ENCODE results near the gene SLC2A5.
"Not testable (repeated sequence)": the region's sequence is repeated elsewhere in the genome, so short reads cannot be mapped to it uniquely, and the experiment has no call there.

Gene SLC2A5, protein sequence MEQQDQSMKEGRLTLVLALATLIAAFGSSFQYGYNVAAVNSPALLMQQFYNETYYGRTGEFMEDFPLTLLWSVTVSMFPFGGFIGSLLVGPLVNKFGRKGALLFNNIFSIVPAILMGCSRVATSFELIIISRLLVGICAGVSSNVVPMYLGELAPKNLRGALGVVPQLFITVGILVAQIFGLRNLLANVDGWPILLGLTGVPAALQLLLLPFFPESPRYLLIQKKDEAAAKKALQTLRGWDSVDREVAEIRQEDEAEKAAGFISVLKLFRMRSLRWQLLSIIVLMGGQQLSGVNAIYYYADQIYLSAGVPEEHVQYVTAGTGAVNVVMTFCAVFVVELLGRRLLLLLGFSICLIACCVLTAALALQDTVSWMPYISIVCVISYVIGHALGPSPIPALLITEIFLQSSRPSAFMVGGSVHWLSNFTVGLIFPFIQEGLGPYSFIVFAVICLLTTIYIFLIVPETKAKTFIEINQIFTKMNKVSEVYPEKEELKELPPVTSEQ

DNA sequence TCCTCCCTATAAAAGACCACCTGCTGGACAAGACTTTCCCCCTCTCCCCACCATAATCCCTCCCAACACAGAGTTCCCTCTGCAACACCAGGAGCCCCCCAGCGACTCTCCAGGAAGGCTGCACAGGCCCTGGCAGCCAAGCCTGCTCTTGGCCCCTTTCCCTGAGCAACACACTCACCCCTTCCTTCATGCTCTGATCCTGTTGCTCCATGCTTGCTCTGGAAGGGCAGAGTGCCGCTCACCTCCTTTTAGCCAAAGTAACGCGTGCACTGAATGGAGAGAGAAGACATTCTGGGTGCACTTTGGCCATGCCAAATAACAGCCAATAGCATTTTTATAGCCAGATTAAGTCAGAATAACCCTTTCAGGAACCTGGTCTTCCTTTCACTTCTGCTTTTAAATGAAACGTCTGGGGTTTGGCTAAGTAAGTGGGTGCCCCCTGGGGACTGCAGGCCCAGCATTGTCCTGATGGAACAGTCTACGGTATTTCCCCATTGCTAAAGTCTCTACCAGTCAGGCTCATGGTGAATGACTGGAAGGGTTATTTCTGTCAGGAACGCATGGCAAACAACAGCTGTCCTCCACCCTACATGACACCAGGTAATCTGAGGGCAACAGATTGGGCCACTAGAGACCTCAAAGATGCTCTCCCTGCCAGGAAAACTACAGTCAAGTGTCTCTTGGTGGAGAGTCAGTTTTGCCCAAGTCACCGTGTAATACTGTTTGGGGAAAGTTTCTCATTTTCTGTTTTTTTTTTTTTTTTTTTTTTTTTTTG lies at the start of gene SLC2A5:
SLC2A5 (minus strand) TSS at position 310 of the 775 bp plus-strand sequence; CDS start at position 211, 99 bp downstream.
- DNase-seq (ENCODE audit: low read depth in 1 of 2, low spot score in 1 of 2), result no peak

DNA sequence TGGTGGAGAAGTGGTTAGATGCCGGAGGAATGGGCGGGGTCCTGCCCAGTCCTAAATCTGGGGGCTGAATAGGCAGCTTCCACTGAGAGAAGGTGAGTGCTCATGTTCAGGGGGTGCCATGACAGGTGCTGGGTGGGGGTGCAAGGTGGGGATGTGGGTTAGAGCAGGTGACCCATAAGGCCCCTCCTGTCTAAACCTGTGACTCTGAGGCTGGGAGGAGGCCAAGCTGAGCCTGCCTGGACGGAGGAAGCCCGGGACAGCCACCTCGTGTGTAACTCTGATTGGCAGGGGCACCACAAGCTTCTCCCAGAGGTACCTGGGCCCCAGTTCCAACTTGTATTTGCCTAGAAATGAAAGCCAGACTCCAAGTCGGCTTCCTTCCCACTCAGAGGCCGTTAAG lies 48.8 kb upstream of the SLC2A5 start:
- DNase-seq (ENCODE audit: low read depth in 1 of 2, low spot score in 1 of 2), result no peak

DNA sequence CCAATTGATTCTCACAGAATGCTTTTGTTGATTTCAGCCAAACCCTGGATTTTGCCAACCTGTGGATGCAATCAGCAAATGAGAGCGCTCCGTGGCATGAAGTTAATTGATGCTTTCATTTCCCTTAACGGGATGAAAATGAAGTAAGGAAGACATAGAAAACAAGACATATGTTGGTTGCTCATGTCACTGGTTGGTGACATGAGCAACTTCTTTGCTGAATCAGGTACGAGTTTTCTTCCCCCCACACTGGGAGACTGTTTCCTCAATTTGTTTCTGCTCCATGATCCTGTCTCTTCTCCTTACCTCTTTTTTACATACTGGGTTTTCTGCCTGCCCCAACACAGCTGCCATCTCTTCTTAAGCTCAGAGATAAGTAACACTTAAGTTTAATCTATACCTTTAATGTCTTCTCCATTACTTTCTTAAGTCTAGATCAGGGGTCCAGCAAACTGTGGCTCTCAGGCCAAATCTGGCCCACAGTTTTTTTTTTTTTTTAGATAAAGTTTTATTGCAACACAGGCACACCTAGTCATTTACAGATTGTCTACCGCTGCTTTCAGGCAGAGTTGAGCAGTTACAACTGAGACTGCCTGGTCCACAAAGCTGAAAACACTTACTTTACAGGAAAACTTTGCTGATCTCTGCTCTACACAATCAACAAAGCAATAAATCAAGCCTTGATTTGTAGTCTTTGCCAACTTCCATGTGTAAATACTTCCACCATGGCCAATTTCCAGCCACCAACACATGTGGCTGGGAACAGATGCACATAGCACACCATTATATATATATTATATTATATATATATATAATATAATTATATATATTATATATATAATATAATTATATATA lies 46.1 kb upstream of the SLC2A5 start:
- DNase-seq (ENCODE audit: low read depth in 1 of 2, low spot score in 1 of 2), result no peak

DNA sequence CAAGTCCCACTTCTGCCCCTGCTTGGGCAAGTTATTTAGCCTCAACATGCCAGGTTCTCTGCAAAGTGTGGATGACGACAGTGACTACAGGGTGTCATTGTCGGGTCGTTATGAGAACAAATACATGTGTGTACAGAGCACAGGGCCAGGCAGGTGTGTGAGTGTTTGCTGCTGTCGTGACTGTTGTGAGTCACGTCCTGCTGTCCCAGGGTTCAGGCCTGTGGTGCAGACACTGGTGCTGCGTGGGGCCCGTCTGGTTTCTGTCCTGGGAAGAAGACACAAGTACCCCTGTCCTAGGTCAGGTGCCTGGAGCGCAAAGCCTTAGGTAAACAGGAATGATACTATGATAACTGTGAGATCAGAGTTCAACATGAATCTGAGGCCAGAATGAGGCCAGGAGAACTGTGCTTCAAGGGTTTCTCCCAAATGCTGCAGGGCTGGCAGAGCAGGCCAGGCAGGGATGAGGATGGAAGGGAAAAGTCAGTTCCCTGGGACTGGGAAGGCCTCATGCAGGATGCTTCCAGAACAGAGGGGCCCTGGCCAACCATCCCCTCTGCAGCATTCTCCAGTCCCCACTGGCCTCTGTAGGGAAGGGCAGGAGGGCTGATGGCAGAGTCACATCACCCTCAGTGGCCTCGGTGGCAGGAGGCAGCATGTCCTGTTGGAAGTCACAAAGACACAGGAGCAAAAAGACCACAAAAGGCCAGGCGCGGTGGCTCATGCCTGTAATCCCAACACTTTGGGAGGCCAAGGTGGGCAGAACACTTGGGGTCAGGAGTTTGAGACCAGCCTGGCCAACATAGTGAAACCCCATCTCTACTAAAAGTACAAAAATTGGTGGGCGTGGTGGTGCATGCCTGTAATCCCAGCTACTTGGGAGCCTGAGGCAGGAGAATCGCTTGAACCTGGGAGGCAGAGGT lies 43.8 kb upstream of the SLC2A5 start:
- DNase-seq (ENCODE audit: low read depth in 1 of 2, low spot score in 1 of 2), result no peak

DNA sequence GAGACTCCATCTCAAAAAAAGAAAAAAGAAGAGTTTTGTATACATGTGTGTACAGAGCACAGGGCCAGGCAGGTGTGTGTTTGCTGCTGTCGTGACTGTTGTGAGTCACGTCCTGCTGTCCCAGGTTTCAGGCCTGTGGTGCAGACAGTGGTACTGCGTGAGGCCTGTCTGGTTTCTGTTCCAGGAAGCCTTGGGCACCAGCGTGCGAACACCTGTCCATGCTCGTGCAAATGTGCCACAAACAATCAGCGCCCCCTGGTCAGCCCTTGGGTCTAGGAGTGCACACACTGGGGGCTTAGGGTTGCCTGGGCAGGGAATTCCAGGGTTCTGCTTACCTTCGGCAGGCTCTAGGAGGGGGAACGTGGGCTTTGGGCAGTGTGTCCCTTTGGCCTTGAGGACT lies 42.5 kb upstream of the SLC2A5 start:
- no peak for DNase-seq (ENCODE audit: low read depth in 1 of 2, low spot score in 1 of 2)

DNA sequence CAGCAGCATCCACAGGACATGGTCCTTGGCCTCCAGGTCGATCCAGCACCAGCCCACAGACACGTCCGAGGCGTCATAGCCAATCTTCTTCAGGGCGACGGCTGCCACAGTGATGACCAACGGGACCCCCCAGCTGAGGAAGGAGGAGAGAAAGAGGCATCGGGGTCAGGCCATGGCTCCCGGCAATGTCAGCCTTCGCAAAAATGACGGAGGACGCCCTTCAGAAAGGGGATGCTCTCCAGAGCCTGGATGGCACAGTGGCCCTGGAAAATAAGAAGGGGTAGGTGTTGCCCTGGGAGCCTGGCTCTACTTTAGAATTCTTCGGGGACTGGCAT lies 41.9 kb upstream of the SLC2A5 start:
- no peak for DNase-seq (ENCODE audit: low read depth in 1 of 2, low spot score in 1 of 2)

DNA sequence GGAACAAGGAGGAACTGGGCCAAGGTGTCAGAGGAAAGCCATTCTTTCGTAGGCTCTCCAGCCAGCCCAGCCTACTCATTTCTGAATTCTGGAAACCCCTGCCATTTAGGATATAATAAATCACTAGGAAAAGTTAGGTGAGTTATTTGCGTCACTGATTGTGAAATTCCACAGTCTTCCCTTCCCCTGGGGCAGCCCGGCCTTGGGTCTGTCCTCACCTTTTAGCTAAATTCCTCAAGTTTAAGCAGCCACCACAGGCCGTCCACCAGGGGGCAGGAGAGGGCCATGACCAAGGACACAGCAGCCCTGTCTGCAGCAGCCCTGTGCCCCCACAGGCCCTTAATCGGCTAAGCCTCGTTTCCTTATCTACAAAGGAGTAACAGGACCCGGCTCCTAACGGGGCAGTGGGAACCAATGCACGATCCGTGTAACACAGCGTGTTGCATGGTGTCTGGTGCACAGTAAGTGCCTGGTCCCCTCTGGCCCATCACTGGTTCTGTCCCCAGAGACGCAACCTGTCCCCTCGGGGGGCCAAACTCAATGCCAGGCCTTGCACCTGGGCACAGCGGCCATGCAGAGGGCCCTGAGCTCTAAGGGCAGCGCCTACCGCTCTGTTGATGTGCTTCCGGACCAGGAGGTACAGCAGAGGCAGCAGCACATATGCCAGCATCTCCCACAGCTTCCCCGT lies 41.4 kb upstream of the SLC2A5 start:
- DNase-seq (ENCODE audit: low read depth in 1 of 2, low spot score in 1 of 2), result peak; percentile 78 to 81

DNA sequence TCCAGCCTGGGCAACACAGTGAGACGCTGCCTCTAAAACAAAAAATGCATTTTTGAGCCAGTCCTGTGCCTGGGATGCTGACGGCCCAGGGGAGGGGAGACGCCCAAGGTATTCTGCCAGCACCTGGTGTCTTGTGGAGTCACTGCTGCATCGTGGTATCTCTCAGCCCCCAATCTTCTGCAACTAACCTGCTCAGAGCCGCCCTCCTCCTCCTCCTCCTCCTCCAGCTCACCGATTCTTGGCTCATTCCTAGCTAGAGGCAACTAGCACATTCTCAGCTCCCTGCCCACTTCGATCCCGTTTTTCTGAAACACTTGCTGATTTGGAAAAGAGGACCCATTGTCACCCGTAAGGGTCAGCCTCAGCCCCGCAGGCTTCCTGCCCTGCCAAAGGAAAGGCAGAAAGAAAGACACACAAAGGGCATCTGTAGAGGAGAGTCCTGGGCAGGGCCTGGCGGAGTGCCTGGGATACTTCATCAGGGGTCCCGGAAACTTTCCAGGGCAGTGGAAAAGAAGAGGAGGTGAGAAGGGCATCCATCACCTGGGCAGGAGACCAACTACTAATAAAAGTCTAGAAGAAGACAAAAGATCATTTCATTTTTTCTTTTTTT lies 38.7 kb upstream of the SLC2A5 start:
- DNase-seq (ENCODE audit: low read depth in 1 of 2, low spot score in 1 of 2), result no peak

DNA sequence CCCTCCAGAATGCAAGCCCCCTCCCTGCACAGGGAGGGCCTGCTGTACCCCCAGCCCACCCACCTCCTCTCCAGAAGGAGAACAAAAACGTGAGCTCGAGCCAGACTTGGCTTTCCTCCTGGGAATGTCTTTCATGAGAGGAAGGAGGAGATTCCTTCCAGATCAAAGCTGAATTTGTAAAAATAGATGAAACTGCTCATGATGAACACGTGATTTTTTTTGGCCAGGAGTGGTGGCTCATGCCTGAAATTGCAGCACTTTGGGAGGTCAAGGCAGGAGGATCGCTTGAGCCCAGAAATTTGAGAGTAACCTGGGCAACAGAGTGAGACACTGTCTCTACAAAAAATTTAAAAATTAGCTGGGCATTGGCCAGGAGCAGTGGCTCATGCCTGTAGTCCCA lies 37.7 kb upstream of the SLC2A5 start:
- no peak for DNase-seq (ENCODE audit: low read depth in 1 of 2, low spot score in 1 of 2)

DNA sequence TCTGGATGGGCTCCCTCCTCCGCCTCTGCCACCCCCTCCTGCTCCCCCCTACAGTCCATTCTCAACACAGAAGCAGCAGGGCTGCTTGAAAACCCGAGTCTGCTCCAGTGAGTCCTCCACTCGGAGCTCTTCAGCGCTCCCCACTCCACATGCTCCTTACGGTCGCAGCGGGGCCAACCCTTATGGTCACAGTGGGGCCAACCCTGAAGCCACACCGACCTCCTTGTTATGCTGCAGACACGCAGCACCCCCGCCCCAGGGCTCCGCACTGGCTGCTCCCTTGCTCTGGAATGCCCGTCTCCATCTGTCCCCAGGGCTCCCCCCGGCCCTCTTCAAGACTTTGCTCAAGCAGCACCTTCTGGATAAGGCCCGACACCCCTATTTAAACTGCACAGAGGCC lies 36.9 kb upstream of the SLC2A5 start:
- no peak for DNase-seq (ENCODE audit: low read depth in 1 of 2, low spot score in 1 of 2)

DNA sequence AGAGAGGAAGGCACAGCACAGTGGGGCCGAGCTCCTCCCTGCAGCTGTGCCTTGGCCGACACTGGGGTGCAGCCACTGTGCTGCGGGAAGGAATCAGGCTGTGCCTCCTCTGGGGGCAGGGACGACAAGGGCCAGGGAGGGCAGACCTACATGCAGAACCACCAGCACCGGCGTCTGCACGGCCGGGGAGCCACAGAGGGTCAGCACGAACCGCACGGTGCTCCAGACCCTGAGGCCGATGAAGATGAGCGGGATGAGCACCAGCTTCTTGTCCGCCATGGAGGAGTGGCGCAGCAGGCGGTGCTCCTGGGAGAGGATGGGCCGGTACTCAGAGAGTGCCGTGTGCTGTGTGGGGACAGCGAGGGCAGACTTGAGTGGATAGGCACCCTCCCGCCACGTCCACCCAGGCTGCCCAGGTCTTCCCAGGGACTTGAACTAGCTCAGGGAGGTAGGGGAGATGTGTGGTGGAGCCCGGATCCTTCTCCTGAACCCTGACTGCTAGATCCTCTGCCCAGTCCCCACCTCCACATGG lies 36.0 kb upstream of the SLC2A5 start:
- no peak for DNase-seq (ENCODE audit: low read depth in 1 of 2, low spot score in 1 of 2)

DNA sequence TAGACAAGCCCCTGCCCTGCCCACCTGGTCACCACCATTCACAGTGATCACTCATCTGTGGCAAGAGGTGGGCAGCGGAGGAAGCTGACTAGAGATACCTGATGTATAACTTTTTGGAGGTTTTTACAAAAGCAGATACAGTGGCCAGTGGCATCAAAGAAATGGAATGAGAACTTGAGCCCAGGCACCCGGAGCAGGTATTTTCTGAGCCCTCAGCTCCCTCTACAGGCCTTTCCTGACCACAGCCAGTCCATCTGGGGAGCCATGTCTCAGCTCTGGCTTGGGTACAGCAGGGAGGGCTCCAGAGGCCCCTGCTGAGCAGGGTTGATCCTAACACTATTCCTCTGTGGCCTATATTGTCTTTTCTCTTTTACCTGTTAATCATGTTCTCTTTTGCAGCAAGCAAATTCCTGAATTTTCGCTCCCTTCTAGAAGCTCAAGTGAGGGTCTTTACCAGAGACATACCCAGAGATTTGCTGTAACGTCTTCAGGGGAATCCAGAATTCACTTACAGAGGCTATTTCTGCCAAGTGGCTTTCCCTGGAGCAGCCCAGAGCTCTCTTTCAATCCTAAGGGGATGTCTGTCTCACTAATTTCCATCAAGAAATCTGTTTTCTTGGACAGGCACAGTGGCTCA lies 32.2 kb upstream of the SLC2A5 start:
- no peak for DNase-seq (ENCODE audit: low read depth in 1 of 2, low spot score in 1 of 2)

DNA sequence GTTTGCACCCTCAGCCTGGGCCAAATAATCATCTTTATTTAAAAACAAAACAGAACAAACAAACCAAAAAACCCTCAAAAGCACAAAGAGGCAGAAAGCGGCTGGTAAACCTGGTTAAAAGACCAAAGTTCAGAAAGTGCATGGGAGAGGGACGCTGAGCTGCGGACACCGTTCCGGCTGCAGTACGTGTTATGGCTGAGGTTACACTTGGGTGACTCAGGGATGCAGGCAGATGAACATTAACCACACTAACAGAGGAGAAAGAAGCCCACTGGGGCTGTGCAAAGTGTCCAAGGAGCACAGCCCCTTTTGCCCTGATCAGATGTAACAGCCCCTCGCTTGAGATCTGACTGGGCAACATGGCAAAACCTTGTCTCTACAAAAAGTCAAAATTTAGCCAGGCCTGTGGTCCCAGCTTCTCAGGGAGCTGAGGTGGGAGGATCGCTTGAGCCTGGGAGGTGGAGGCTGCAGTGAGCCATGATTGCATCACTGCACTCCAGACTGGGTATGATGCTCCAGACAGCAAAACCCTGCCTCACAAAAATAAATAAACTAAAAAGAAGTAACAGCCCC lies 31.1 kb upstream of the SLC2A5 start:
- no peak for DNase-seq (ENCODE audit: low read depth in 1 of 2, low spot score in 1 of 2)

DNA sequence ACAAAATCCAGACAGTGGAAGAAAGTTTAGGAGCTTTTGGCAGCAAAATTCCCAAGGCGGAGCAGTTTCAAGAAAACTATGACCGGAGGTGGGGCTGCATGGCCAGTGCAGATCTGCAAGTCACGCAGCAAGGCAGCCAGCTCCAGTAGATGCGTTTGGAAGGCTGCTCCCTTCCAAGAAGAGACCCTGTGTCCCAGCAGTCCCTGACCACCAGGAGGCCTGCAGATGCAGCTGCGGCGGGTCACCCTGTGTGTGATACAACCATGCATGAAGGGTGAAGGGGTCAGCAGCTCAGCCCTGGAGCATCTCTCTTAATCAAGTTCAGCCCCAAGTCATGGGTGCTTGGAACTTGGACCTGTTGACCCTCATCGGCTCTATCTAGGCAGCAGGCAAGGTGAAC lies 30.1 kb upstream of the SLC2A5 start:
- no peak for DNase-seq (ENCODE audit: low read depth in 1 of 2, low spot score in 1 of 2)

DNA sequence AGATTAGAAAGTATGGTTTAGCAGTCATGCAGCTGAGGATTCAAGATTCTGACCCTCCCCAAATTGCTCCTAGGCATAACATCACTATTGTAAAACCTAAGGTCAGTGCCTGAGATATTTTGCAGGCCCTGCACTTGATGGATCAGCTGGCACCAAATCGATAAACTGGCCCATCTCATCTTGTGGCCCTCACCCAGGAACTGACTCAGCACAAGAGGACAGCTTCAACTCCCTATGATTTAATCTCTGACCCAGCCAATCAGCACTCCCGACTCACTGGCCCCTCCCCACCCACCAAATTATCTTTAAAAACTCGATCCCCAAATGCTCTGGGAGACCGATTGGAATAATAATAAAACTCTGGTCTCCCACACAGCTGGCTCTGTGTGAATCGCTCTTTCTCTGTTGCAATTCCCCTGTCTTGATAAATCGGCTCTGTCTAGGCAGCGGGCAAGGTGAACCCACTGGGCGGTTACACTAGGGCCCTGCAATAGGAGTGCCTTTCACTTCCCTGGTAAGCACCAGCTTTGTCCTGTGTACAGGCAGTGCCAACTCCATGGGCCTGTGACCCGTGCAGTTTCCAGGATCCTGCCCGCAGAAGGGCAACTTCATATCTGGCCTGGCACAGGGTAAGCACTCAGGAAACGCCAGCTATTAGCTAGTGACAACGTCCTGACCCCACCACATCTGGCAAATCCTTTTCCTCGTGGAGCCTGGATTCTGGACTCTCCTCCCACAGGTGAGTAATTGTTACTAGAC lies 28.7 kb upstream of the SLC2A5 start:
- DNase-seq (ENCODE audit: low read depth in 1 of 2, low spot score in 1 of 2), result no peak

DNA sequence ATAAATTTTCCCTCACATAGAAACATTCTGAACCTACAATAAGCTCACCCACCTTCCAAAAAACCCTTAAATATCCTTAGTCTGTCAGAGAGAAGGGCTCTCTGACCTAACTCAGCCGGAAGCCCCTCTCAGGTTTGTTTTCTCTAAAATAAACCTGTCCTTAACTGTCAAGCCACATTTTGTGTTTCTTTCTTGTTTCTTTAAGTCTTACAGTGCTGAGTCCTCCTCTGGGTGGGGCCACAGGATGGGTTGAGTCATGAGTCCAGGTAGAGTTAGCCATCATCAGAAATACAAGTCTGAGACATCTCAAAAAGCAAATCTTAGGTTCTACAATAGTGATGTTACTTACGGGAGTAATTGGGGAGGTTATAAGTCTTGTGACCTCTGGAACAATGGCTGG lies 26.4 kb upstream of the SLC2A5 start:
- DNase-seq (ENCODE audit: low read depth in 1 of 2, low spot score in 1 of 2), result no peak

DNA sequence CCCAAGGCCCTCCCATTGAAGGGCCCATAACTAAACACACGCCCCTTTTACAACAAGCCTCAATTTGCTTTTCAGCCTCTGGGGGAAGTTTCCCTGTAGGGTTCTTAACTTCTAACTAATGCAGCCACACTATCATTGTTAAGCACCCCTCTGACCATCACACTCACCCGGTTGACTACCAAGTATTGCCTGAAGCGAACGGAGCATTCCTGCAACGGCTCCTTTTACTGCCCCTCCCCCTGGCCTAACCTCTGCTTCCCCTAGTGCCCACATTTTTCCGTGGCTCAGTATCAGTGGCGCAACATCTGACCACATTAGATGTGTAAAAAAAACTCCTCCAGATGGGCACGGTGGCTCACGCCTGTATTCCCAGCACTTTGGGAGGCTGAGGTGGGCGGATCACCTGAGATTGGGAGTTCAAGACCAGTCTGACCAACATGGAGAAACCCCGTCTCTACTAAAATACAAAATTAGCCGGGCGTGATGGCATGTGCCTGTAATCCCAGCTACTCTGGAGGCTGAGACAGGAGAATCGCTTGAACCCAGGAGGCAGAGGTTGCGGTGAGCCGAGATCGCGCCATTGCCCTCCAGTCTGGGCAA lies 24.7 kb upstream of the SLC2A5 start:
- not testable (repeated sequence) for DNase-seq (ENCODE audit: low read depth in 1 of 2, low spot score in 1 of 2)
